Fibroblast of lung (primary cell): ENCODE results near the gene GTPBP2. TPM values are rescaled to one million over a fixed set of nuclear protein-coding genes. Genes with fewer than 3 reads are reported as not detected.

Experiments
- DNase-seq, 2 donors: peaks; one replicate each; pipeline versions ENCODE4 v3.0.0 to v3.0.0-alpha.2; 2010; ENCODE audit warnings: low read depth in 2 of 2
- H2AFZ ChIP-seq: 2 replicates; pipeline ENCODE4 v1.5.1; 2012; ENCODE audit warnings: low read length, control low read depth, inconsistent platforms
- H3K27ac ChIP-seq: 2 replicates; pipeline ENCODE4 v1.5.1; 2011; ENCODE audit warnings: low read length, control low read depth; ENCODE audit not compliant: insufficient read depth
- H3K27me3 ChIP-seq: 2 replicates; pipeline ENCODE4 v1.5.1; 2011; ENCODE audit warnings: mild to moderate bottlenecking, low read length; ENCODE audit not compliant: control insufficient read depth, insufficient read depth
- H3K36me3 ChIP-seq: 2 replicates; pipeline ENCODE4 v1.5.1; 2011; ENCODE audit warnings: low read length; ENCODE audit not compliant: control insufficient read depth, insufficient read depth
- H3K4me1 ChIP-seq: 2 replicates; pipeline ENCODE4 v1.5.1; 2011; ENCODE audit warnings: low read length; ENCODE audit not compliant: control insufficient read depth, insufficient read depth; ENCODE audit errors: extremely low read depth
- H3K4me2 ChIP-seq: 2 replicates; pipeline ENCODE4 v1.5.1; 2011; ENCODE audit warnings: low read length, control low read depth; ENCODE audit not compliant: insufficient read depth; ENCODE audit errors: extremely low read depth
- H3K4me3 ChIP-seq, 4 experiments: fragments of 200-600 bp in 1 of 4; sonication (generic) in 1 of 4; replicated peaks in 1 of 4; 2 replicates each; pipeline ENCODE4 v1.5.1; 2011 to 2016; ENCODE audit warnings: low read length in 4 of 4, low read depth in 3 of 4, mild to moderate bottlenecking in 3 of 4, control low read depth in 2 of 4, inconsistent platforms in 1 of 4, mixed read lengths in 1 of 4; ENCODE audit not compliant: insufficient read depth in 1 of 4; ENCODE audit errors: control extremely low read depth in 1 of 4
- H3K79me2 ChIP-seq: 2 replicates; pipeline ENCODE4 v1.5.1; 2012; ENCODE audit warnings: mild to moderate bottlenecking, low read length, inconsistent platforms; ENCODE audit not compliant: control insufficient read depth, insufficient read depth
- H3K9ac ChIP-seq: 2 replicates; pipeline ENCODE4 v1.5.1; 2011; ENCODE audit warnings: mild to moderate bottlenecking, low read length, control low read depth; ENCODE audit not compliant: insufficient read depth
- H3K9me3 ChIP-seq: 2 replicates; pipeline ENCODE4 v1.5.1; 2012; ENCODE audit warnings: low read depth, low read length; ENCODE audit not compliant: control insufficient read depth, insufficient read depth
- H4K20me1 ChIP-seq: 2 replicates; pipeline ENCODE4 v1.5.1; 2011; ENCODE audit warnings: low read length; ENCODE audit not compliant: control insufficient read depth, insufficient read depth; ENCODE audit errors: extremely low read depth
- CTCF ChIP-seq, 2 donors: IDR thresholded peaks in 1 of 2; conservative IDR thresholded peaks in 1 of 2; 1 replicate in 1 of 2; 2 replicates in 1 of 2; pipeline ENCODE4 v1.5.1; 2011 to 2012; ENCODE audit warnings: low read length in 2 of 2, control low read depth in 1 of 2, inconsistent platforms in 1 of 2, low read depth in 1 of 2, mild to moderate bottlenecking in 1 of 2
- EZH2 ChIP-seq: IDR thresholded peaks from 2 replicates; pipeline ENCODE4 v1.5.1; 2012; ENCODE audit warnings: low read length, control low read depth, mild to moderate bottlenecking; ENCODE audit errors: missing control alignments
- polyA plus RNA-seq, 2 donors: library from polyadenylated mRNA; depleted of rRNA in 1 of 2; stranded (reverse) in 1 of 2; unstranded in 1 of 2; fragments of >200 nt; gene quantifications; 2 replicates each; pipeline ENCODE4 v1.2.1, GENCODE V29; 2011 to 2012; ENCODE audit warnings: missing spikeins in 1 of 2
- total RNA-seq: library from RNA; depleted of rRNA; stranded (reverse); fragments of >200 nt; gene quantifications from 2 replicates; pipeline ENCODE4 v1.2.1, GENCODE V29; 2014

Gene GTPBP2
- total and polyA plus RNA-seq, 2 donors (not counting 1 experiment from before 2014, with no cell fraction given), result 45.2 to 174 TPM

DNA sequence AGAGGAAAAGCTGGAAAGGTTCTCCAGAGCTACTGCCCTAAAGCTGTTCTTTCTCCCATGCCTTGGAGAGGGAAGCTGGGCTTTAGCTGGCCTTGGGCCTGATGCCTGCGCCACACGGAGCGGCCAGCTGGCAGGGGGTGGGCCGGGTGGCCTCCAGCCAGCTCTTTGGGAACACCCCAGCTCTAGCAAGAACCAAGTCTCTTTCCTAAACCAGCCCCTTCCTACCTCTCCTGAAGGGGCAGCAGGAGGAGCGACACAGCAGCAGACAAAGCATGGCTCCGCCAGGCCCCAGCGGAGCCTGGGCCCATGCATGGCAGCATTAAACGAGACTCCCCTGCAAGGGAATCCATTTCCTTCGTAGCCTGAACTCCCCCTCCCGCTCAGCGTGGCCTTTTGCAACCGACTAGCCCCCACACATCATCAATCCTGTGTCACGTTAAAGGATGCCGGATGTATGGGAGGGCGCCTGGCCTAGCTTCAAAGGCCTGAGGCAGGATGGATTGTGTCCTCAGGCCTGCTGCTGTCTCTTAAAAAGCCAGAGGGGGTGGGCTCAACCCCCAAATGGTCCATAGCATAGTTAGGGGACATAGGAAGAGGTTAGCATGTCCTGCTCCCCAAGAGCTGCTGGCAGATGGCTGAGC, 44.5 kb upstream of the GTPBP2 start:
- Histone ChIP-seq H3K36me3 (peaks cover 29% of the 10 kb centered on the region), H3K27me3 (no peaks in the 10 kb centered on the region), H3K27ac (peak overlapping the region; percentile 28), H4K20me1 (no peaks in the 10 kb centered on the region), H3K4me3 (no peak overlapping the region), H2AFZ (no peak overlapping the region), H3K9ac (peak overlapping the region; percentile 16), H3K79me2 (no peaks in the 10 kb centered on the region), H3K4me1 (peaks cover 14% of the 10 kb centered on the region), H3K9me3 (no peaks in the 10 kb centered on the region), H3K4me2 (peak overlapping the region; percentile 35)
- TF ChIP-seq CTCF (conservative IDR thresholded peaks at IDR 0.05 in 1 of 2, IDR thresholded peaks at IDR 0.05 in 1 of 2; ENCODE audit: low read depth in 1 of 2, low read length in 2 of 2), result no peak
- TF ChIP-seq EZH2, result no peak
- DNase-seq, result peak in 1 of 2 donors; percentile 86

GRCh38 chr6:43671801-43672690, 43.0 kb upstream of the GTPBP2 start:
- Histone ChIP-seq H3K4me3 (no peak overlapping the region), H3K4me1 (peaks cover 14% of the 10 kb centered on the region), H3K9ac (no peak overlapping the region), H3K4me2 (no peak overlapping the region), H3K27ac (no peak overlapping the region), H4K20me1 (peaks cover under 1% of the 10 kb centered on the region), H3K27me3 (no peaks in the 10 kb centered on the region), H3K36me3 (peaks cover 27% of the 10 kb centered on the region), H2AFZ (no peak overlapping the region), H3K9me3 (no peaks in the 10 kb centered on the region), H3K79me2 (no peaks in the 10 kb centered on the region)
- no peak for TF ChIP-seq EZH2
- no peak for TF ChIP-seq CTCF (conservative IDR thresholded peaks at IDR 0.05 in 1 of 2, IDR thresholded peaks at IDR 0.05 in 1 of 2; ENCODE audit: low read depth in 1 of 2, low read length in 2 of 2)
- peak in 1 of 2 donors; percentile 47 for DNase-seq

DNA sequence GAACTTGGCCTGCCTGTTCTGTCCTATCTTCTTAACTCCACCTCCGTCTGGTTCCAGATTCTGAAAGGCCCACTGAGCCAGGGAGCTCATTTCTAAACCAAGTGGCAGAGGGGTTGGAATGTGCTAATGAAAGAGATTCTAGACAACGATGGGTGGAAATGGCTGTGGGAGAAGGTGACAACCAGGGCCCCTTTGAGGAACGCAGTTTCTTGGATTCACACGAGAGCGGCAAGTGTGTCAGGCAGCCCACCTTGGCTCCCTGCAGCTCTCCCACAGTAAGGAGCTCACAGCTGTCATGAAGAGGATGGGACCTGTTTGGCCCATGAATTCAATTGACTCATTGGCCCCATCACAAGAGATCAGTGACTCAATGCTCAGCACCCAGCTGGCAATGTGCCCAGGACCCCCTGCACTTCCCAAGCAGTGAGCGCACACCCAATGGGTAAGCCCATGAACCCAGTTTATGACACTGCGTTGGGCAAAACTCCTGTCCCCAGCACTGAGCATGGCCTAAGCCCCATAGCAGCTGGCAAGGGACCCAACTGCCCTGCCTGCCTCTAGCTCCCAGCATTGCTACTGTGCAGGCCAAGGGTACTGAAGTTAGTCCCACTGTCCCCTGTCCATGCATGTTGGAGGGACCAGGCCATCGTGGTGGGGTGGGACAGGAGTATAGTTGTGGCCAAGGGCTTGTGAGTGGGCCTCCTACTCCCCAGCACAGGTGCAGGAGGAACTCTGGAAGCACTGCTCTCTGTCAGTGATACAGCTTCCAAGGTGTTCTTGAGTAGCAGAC, 42.1 kb upstream of the GTPBP2 start:
- H3K79me2 ChIP-seq, result no peaks in the 10 kb centered on the region
- H4K20me1 ChIP-seq, result peaks cover 2% of the 10 kb centered on the region
- no peak overlapping the region for H3K27ac ChIP-seq
- DNase-seq, result peak in 1 of 2 donors; percentile 9
- no peak overlapping the region for H3K4me2 ChIP-seq
- H3K9ac ChIP-seq, result no peak overlapping the region
- no peaks in the 10 kb centered on the region for H3K27me3 ChIP-seq
- peaks cover 14% of the 10 kb centered on the region for H3K4me1 ChIP-seq
- no peak overlapping the region for H3K4me3 ChIP-seq
- H3K9me3 ChIP-seq, result no peaks in the 10 kb centered on the region
- no peak overlapping the region for H2AFZ ChIP-seq
- H3K36me3 ChIP-seq, result peaks cover 27% of the 10 kb centered on the region
- TF ChIP-seq EZH2, result no peak
- TF ChIP-seq CTCF (conservative IDR thresholded peaks at IDR 0.05 in 1 of 2, IDR thresholded peaks at IDR 0.05 in 1 of 2; ENCODE audit: low read depth in 1 of 2, low read length in 2 of 2), result no peak
